Endodermal cell (in vitro differentiated cells): ENCODE data around the gene MCFD2. TPM values are rescaled to one million over a fixed set of nuclear protein-coding genes. Genes with fewer than 3 reads are reported as not detected.

ENCODE experiments used
- DNase-seq: peaks from one replicate; pipeline ENCODE4 v3.0.0-alpha.2; 2017
- H3K27ac ChIP-seq: 2 replicates; pipeline ENCODE4 v1.5.1; 2013; ENCODE audit warnings: mild to moderate bottlenecking, low read depth, low read length, moderate library complexity
- H3K27me3 ChIP-seq: 2 replicates; pipeline ENCODE4 v1.6.1; 2013; ENCODE audit warnings: mild to moderate bottlenecking, low read length, moderate library complexity; ENCODE audit not compliant: insufficient read depth, control insufficient read depth, poor library complexity, severe bottlenecking
- H3K36me3 ChIP-seq: 2 replicates; pipeline ENCODE4 v1.7.0; 2013; ENCODE audit warnings: mild to moderate bottlenecking, low read length, moderate library complexity; ENCODE audit not compliant: control insufficient read depth, insufficient read depth
- H3K4me1 ChIP-seq: one replicate; pipeline ENCODE4 v1.7.0; 2013; ENCODE audit warnings: low read length; ENCODE audit not compliant: control insufficient read depth, insufficient read depth
- H3K4me3 ChIP-seq: 2 replicates; pipeline ENCODE4 v1.5.1; 2013; ENCODE audit warnings: mild to moderate bottlenecking, low read length, moderate library complexity
- H3K9ac ChIP-seq: 2 replicates; pipeline ENCODE4 v1.6.1; 2013; ENCODE audit warnings: mild to moderate bottlenecking, low read length, moderate library complexity; ENCODE audit not compliant: poor library complexity, severe bottlenecking; ENCODE audit errors: extremely low read depth
- H3K9me3 ChIP-seq: 2 replicates; pipeline ENCODE4 v1.6.1; 2013; ENCODE audit warnings: mild to moderate bottlenecking, low read length, moderate library complexity; ENCODE audit not compliant: control insufficient read depth
- H3K27ac Mint-ChIP-seq: 2 replicates; pipeline ENCODE4 v1.8.0; 2020; ENCODE audit warnings: mixed read lengths
- H3K27me3 Mint-ChIP-seq: 2 replicates; pipeline ENCODE4 v1.8.0; 2021; ENCODE audit warnings: mild to moderate bottlenecking, mixed read lengths; ENCODE audit not compliant: insufficient read depth
- H3K36me3 Mint-ChIP-seq: 2 replicates; pipeline ENCODE4 v1.8.0; 2020; ENCODE audit warnings: low read depth, mixed read lengths
- H3K4me1 Mint-ChIP-seq: 2 replicates; pipeline ENCODE4 v1.8.0; 2020; ENCODE audit warnings: mixed read lengths
- H3K4me3 Mint-ChIP-seq: 2 replicates; pipeline ENCODE4 v1.8.0; 2020; ENCODE audit warnings: mild to moderate bottlenecking, moderate library complexity, mixed read lengths
- H3K9me3 Mint-ChIP-seq: 2 replicates; pipeline ENCODE4 v1.8.0; 2020; ENCODE audit warnings: mild to moderate bottlenecking, mixed read lengths
- WGBS, 2 experiments: methylation state at CpG; one replicate each; pipeline versions ENCODE4 v1.1.5 to v1.1.7; 2013; ENCODE audit warnings: missing lambda C conversion rate in 2 of 2, mixed read lengths in 1 of 2; ENCODE audit not compliant: insufficient coverage in 1 of 2, insufficient read length in 1 of 2; 5-methylcytosine and 5-hydroxymethylcytosine counted together
- total RNA-seq, 2 donors: library from RNA; stranded (reverse); fragmentation: NEBNext Ultra II Directional in 1 of 2; extraction: Animal tissue kit (Norgen Biotek cat#: 25700) in 1 of 2; gene quantifications; 2 replicates in 1 of 2; 3 replicates in 1 of 2; pipeline ENCODE4 v1.2.1, GENCODE V29; 2021
- TF ChIP-seq, protein P1 (sequence below): fragments of 200-600 bp; sonication (generic); conservative IDR thresholded peaks from 2 replicates; pipeline ENCODE4 v1.5.0; 2021; ENCODE audit warnings: antibody characterized with exemption, mild to moderate bottlenecking

MCFD2 gene
- total RNA-seq, 2 donors from 2014 or later: 82.4 to 82.9 TPM

DNA sequence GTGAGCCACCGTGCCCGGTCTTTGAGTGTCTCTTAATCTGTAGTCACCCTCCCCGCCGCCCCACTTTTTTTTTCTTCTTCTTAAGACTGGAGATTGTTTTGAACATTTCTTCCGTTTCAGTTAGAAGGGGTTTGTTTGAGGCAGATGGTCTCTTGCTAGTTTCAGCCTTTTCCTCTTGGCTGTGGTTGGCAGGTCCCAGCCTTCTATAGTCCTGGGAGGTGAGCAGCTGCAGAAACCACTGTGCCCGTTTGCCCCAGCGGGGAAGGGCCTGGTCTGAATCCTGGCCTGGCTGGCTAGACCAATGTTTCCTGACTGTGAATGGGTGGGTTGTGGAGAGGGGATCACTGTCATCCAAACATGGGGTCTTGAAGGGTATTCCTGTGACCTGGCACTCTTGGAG is 30.1 kb upstream of the MCFD2 start:
- no peak overlapping the region for H3K9ac ChIP-seq
- H3K27ac Mint-ChIP-seq: no peak overlapping the region
- H3K36me3 Mint-ChIP-seq: peaks cover 3% of the 10 kb centered on the region
- TF ChIP-seq, protein P1, sequence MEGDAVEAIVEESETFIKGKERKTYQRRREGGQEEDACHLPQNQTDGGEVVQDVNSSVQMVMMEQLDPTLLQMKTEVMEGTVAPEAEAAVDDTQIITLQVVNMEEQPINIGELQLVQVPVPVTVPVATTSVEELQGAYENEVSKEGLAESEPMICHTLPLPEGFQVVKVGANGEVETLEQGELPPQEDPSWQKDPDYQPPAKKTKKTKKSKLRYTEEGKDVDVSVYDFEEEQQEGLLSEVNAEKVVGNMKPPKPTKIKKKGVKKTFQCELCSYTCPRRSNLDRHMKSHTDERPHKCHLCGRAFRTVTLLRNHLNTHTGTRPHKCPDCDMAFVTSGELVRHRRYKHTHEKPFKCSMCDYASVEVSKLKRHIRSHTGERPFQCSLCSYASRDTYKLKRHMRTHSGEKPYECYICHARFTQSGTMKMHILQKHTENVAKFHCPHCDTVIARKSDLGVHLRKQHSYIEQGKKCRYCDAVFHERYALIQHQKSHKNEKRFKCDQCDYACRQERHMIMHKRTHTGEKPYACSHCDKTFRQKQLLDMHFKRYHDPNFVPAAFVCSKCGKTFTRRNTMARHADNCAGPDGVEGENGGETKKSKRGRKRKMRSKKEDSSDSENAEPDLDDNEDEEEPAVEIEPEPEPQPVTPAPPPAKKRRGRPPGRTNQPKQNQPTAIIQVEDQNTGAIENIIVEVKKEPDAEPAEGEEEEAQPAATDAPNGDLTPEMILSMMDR: no peak
- H3K36me3 ChIP-seq: no peaks in the 10 kb centered on the region
- H3K4me3 Mint-ChIP-seq: no peak overlapping the region
- H3K27ac ChIP-seq: no peak overlapping the region
- H3K9me3 Mint-ChIP-seq: no peaks in the 10 kb centered on the region
- peaks cover 23% of the 10 kb centered on the region for H3K27me3 Mint-ChIP-seq
- DNase-seq: no peak
- peaks cover 16% of the 10 kb centered on the region for H3K4me1 Mint-ChIP-seq
- peaks cover 12% of the 10 kb centered on the region for H3K4me1 ChIP-seq
- H3K4me3 ChIP-seq: no peak overlapping the region
- peaks cover 20% of the 10 kb centered on the region for H3K27me3 ChIP-seq
- WGBS, 2 experiments: 96 to 100% methylated on average over 2 to 7 of the region's 7 CpGs
- no peaks in the 10 kb centered on the region for H3K9me3 ChIP-seq

GRCh38 chr2:46943881-46944798 is 28.5 kb upstream of the MCFD2 start:
- TF ChIP-seq, protein P1: no peak
- no peaks in the 10 kb centered on the region for H3K9me3 ChIP-seq
- Mint-ChIP-seq H3K27me3 (peaks cover 28% of the 10 kb centered on the region), H3K4me3 (no peak overlapping the region), H3K4me1 (peaks cover 21% of the 10 kb centered on the region), H3K36me3 (peaks cover 3% of the 10 kb centered on the region), H3K9me3 (no peaks in the 10 kb centered on the region), H3K27ac (no peak overlapping the region)
- H3K4me3 ChIP-seq: no peak overlapping the region
- no peak overlapping the region for H3K27ac ChIP-seq
- H3K36me3 ChIP-seq: no peaks in the 10 kb centered on the region
- peaks cover 20% of the 10 kb centered on the region for H3K27me3 ChIP-seq
- H3K9ac ChIP-seq: no peak overlapping the region
- WGBS, 2 experiments: 94 to 100% methylated on average over 2 to 9 of the region's 9 CpGs
- DNase-seq: no peak
- H3K4me1 ChIP-seq: peaks cover 15% of the 10 kb centered on the region

DNA sequence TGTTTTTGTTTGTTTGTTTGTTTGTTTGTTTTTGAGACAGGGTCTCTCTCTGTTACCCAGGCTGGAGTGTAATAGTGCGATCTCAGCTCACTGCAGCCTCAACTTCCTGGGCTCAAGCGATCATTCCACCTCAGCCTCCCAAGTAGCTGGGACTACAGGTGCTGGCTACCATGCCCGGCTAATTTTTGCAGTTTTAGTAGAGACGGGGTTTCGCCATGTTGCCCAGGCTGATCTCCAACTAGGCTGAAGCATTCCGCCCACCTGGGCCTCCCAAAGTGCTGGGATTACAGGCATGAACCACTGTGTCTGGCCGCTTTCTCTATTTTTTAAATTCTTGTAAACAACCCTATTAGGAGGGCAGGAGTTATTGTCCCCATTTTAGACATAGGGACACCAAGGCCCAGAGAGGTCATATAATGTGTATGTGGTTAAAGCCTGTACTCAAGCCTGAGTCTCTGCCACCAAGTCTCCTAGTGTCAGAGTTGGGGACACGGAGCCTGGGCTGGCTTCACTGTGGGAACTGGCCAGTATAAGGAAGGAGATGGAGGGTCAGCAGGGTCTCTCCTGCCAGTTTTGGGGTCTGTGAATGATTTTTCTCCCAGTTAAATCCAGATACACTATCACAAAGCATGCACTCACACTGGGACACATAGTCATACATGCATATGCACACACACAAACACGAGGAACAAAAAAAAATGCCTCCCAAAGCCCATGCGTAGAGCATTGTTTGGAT is 27.5 kb upstream of the MCFD2 start:
- Histone ChIP-seq H3K9me3 (no peaks in the 10 kb centered on the region), H3K27ac (no peak overlapping the region), H3K9ac (no peak overlapping the region), H3K27me3 (peaks cover 20% of the 10 kb centered on the region), H3K4me1 (peaks cover 15% of the 10 kb centered on the region), H3K4me3 (peak overlapping the region; percentile 97), H3K36me3 (no peaks in the 10 kb centered on the region)
- 88 to 92% methylated on average over 6 to 10 of the region's 10 CpGs for WGBS, 2 experiments
- peaks cover 3% of the 10 kb centered on the region for H3K36me3 Mint-ChIP-seq
- peak overlapping the region; percentile 75 for H3K4me3 Mint-ChIP-seq
- DNase-seq: no peak
- peaks cover 21% of the 10 kb centered on the region for H3K4me1 Mint-ChIP-seq
- H3K27me3 Mint-ChIP-seq: peaks cover 28% of the 10 kb centered on the region
- H3K9me3 Mint-ChIP-seq: no peaks in the 10 kb centered on the region
- H3K27ac Mint-ChIP-seq: no peak overlapping the region
- TF ChIP-seq, protein P1: no peak
